Gastroesophageal sphincter (tissue), 4 donors: ENCODE measurements around the gene GALNT10. TPM values are rescaled to one million over a fixed set of nuclear protein-coding genes. Genes with fewer than 3 reads are reported as not detected.
A peak's percentile ranks its signal among the peaks of the same experiment; 100 is the strongest.

ENCODE experiments used
- ATAC-seq: fragments of 150-250 bp; one replicate; pipeline ENCODE4 v1.9.1; 2016; ENCODE audit warnings: mild to moderate bottlenecking, moderate library complexity
- H3K27ac ChIP-seq, 4 donors: fragments of 200-600 bp; sonication (generic) in 3 of 4; 1 replicate in 3 of 4; 2 replicates in 1 of 4; pipeline ENCODE4 v1.5.1; 2016 to 2019
- H3K27me3 ChIP-seq: fragments of 200-600 bp; sonication (generic); one replicate; pipeline ENCODE4 v1.5.1; 2019
- H3K36me3 ChIP-seq, 2 donors: fragments of 200-600 bp; sonication (generic); one replicate each; pipeline ENCODE4 v1.5.1; 2019; ENCODE audit warnings: control low read depth in 1 of 2
- H3K4me1 ChIP-seq, 3 donors: fragments of 200-600 bp; sonication (generic); 1 replicate in 2 of 3; 2 replicates in 1 of 3; pipeline ENCODE4 v1.5.1; 2016 to 2019; ENCODE audit warnings: control low read depth in 2 of 3
- H3K4me3 ChIP-seq, 2 donors: fragments of 200-600 bp; sonication (generic); one replicate each; pipeline ENCODE4 v1.5.1; 2019; ENCODE audit warnings: mild to moderate bottlenecking in 1 of 2, moderate library complexity in 1 of 2
- H3K9me3 ChIP-seq, 3 donors: fragments of 200-600 bp; sonication (generic); one replicate each; pipeline ENCODE4 v1.5.1; 2017 to 2019; ENCODE audit warnings: control low read depth in 2 of 3
- EP300 ChIP-seq: sonication (generic); formaldehyde crosslinking; IDR thresholded peaks from one replicate; pipeline ENCODE4 v1.6.1; 2017; ENCODE audit warnings: antibody characterized with exemption, mild to moderate bottlenecking
- POLR2A ChIP-seq, 2 donors: fragments of 450-650 bp; IDR thresholded peaks; one replicate each; pipeline ENCODE4 v1.6.1; 2017; ENCODE audit warnings: antibody characterized with exemption in 2 of 2, mild to moderate bottlenecking in 2 of 2, moderate library complexity in 1 of 2
- POLR2AphosphoS5 ChIP-seq: sonication (generic); formaldehyde crosslinking; IDR thresholded peaks from one replicate; pipeline ENCODE4 v1.6.1; 2017; ENCODE audit warnings: antibody characterized with exemption
- WGBS, 2 donors: methylation state at CpG; one replicate each; pipeline ENCODE4 v1.1.5; 2018; ENCODE audit warnings: low coverage in 1 of 2; 5-methylcytosine and 5-hydroxymethylcytosine counted together
- total RNA-seq, 4 donors: library from RNA; depleted of rRNA; stranded (reverse); fragments of >200 nt; gene quantifications; one replicate each; pipeline ENCODE4 v1.1.0, GENCODE V29; 2016
- TF ChIP-seq, protein P1 (sequence below), 4 experiments: fragments of 200-600 bp in 2 of 4; fragments of 450-650 bp in 2 of 4; sonication (generic) in 1 of 4; IDR thresholded peaks; one replicate each; pipeline ENCODE4 v1.5.1; 2017 to 2019; ENCODE audit warnings: antibody characterized with exemption in 4 of 4, mild to moderate bottlenecking in 2 of 4, moderate library complexity in 2 of 4

Gene GALNT10
- total RNA-seq, 4 donors from 2014 or later = 19.1 to 49.1 (median 34.0) TPM

- no peaks in the 10 kb centered on the region for H3K4me1 ChIP-seq
- H3K27ac ChIP-seq = no peak overlapping the region
- 93 to 95% methylated on average over 5 to 7 of the region's 11 CpGs for WGBS, 2 donors
These were observed 162.5 kb downstream of the GALNT10 start for GRCh38 chr5:154352960-154353548.

GRCh38 chr5:154355129-154355611, 164.6 kb downstream of the GALNT10 start:
- no peak overlapping the region for H3K27ac ChIP-seq
- ATAC-seq = peak; percentile 46
- 54% methylated on average over 3 of the region's 5 CpGs; no CpG with 5 or more reads in 1 of the 2 donors for WGBS, 2 donors

More at GRCh38 chr5:154352960-154353548, 162.5 kb downstream of the GALNT10 start:
- TF ChIP-seq, protein P1, sequence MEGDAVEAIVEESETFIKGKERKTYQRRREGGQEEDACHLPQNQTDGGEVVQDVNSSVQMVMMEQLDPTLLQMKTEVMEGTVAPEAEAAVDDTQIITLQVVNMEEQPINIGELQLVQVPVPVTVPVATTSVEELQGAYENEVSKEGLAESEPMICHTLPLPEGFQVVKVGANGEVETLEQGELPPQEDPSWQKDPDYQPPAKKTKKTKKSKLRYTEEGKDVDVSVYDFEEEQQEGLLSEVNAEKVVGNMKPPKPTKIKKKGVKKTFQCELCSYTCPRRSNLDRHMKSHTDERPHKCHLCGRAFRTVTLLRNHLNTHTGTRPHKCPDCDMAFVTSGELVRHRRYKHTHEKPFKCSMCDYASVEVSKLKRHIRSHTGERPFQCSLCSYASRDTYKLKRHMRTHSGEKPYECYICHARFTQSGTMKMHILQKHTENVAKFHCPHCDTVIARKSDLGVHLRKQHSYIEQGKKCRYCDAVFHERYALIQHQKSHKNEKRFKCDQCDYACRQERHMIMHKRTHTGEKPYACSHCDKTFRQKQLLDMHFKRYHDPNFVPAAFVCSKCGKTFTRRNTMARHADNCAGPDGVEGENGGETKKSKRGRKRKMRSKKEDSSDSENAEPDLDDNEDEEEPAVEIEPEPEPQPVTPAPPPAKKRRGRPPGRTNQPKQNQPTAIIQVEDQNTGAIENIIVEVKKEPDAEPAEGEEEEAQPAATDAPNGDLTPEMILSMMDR (IDR thresholded peaks at IDR 0.05) = no peak
- TF ChIP-seq POLR2A (IDR thresholded peaks at IDR 0.05) (no peak), EP300 (no peak)
- no peak for ATAC-seq
- Histone ChIP-seq H3K4me3 (no peak overlapping the region), H3K9me3 (no peaks in the 10 kb centered on the region), H3K27me3 (no peaks in the 10 kb centered on the region), H3K36me3 (no peaks in the 10 kb centered on the region)

DNA sequence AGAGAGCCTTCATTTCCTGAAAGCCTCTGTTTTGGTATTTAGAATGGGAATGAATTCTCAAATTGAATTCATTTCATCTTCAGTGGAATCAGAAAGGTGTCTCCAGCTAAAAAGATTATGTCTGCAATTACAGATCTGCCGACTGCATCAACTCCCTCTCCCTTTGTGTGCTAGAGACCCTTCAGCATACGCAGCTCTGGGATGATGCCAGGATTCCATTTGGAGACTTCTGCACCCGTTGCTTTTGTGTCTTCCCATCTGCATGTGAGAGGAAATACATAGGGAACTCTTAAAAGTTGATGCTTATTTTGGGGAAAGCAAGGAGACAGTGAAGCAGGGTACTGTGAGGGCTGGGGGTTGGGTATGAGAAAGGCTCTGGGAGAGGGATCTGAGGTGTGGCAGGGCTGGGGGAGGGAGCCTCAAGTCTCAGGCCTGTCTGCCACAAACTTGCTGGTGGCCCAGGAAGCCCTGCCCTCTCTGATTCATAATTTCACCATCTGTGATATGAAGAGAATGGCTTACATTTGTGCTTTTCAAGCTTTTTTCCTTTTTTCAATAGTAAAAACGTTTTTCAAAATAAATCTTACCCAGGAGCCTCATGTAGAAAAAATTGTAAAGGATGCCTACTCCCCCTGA, 165.6 kb downstream of the GALNT10 start:
- Histone ChIP-seq H3K36me3 (no peaks in the 10 kb centered on the region), H3K4me1 (peaks cover 0 to 7% (median 0%) of the 10 kb centered on the region in 3 donors), H3K27me3 (no peaks in the 10 kb centered on the region), H3K4me3 (no peak overlapping the region), H3K9me3 (no peaks in the 10 kb centered on the region), H3K27ac (peak overlapping the region in 1 of 4 donors; percentile 6)
- no peak for ATAC-seq
- TF ChIP-seq, protein P1 (IDR thresholded peaks at IDR 0.05) = no peak
- TF ChIP-seq EP300 (no peak), POLR2AphosphoS5 (no peak), POLR2A (IDR thresholded peaks at IDR 0.05) (no peak)
- 39 to 52% methylated on average over 3 to 4 of the region's 4 CpGs for WGBS, 2 donors

More at GRCh38 chr5:154355129-154355611, 164.6 kb downstream of the GALNT10 start:
- Histone ChIP-seq H3K4me1 (peaks cover 0 to 7% (median 0%) of the 10 kb centered on the region in 3 donors), H3K9me3 (no peaks in the 10 kb centered on the region), H3K27me3 (no peaks in the 10 kb centered on the region), H3K4me3 (no peak overlapping the region), H3K36me3 (no peaks in the 10 kb centered on the region)
- no peak for TF ChIP-seq EP300
- TF ChIP-seq POLR2A (IDR thresholded peaks at IDR 0.05) = no peak
- TF ChIP-seq, protein P1 (IDR thresholded peaks at IDR 0.05) = no peak

- Histone ChIP-seq H3K9me3 (no peaks in the 10 kb centered on the region), H3K36me3 (no peaks in the 10 kb centered on the region), H3K4me1 (peaks cover 0 to 7% (median 0%) of the 10 kb centered on the region in 3 donors), H3K4me3 (no peak overlapping the region), H3K27ac (no peak overlapping the region), H3K27me3 (no peaks in the 10 kb centered on the region)
- ATAC-seq = no peak
- 88 to 92% methylated on average over 2 to 3 of the region's 3 CpGs for WGBS, 2 donors
- TF ChIP-seq EP300 (no peak), POLR2A (IDR thresholded peaks at IDR 0.05) (no peak), POLR2AphosphoS5 (no peak)
- TF ChIP-seq, protein P1 (IDR thresholded peaks at IDR 0.05) = no peak
These were observed 166.4 kb downstream of the GALNT10 start for GRCh38 chr5:154356958-154357357.
